RWPE2 (cell line): ENCODE results near the gene CXXC5.

Source experiments
- ATAC-seq: fragments of 200-7000 bp; cut with Tn5 transposase; 3 replicates; pipeline ENCODE4 v1.9.1; 2021; ENCODE audit warnings: low read depth
- DNase-seq: peaks from one replicate; pipeline ENCODE4 v3.0.0-alpha.2; 2020; ENCODE audit warnings: low spot score
- H3K27ac ChIP-seq: fragments of 450-650 bp; 2 replicates; pipeline ENCODE4 v1.5.1; 2017; ENCODE audit warnings: mild to moderate bottlenecking; ENCODE audit not compliant: poor library complexity, severe bottlenecking
- H3K27me3 ChIP-seq: fragments of 250-450 bp; sonication (Bioruptor Pico); 2 replicates; pipeline ENCODE4 v1.5.1; 2021; ENCODE audit warnings: mild to moderate bottlenecking, moderate library complexity; ENCODE audit not compliant: insufficient read depth, poor library complexity, severe bottlenecking
- H3K36me3 ChIP-seq: fragments of 250-450 bp; sonication (Bioruptor Pico); 2 replicates; pipeline ENCODE4 v1.5.1; 2020; ENCODE audit warnings: low read depth, mild to moderate bottlenecking, moderate library complexity
- H3K4me1 ChIP-seq: fragments of 250-450 bp; sonication (Bioruptor Pico); 2 replicates; pipeline ENCODE4 v1.5.1; 2021; ENCODE audit warnings: mild to moderate bottlenecking, moderate library complexity; ENCODE audit not compliant: insufficient read depth, poor library complexity, severe bottlenecking
- H3K4me3 ChIP-seq: fragments of 250-450 bp; sonication (Bioruptor Pico); 2 replicates; pipeline ENCODE4 v1.5.1; 2021; ENCODE audit warnings: mild to moderate bottlenecking, moderate library complexity; ENCODE audit not compliant: severe bottlenecking
- H3K9me3 ChIP-seq: fragments of 250-450 bp; sonication (Bioruptor Pico); 2 replicates; pipeline ENCODE4 v1.5.1; 2021; ENCODE audit warnings: mild to moderate bottlenecking, moderate library complexity; ENCODE audit not compliant: severe bottlenecking
- CTCF ChIP-seq: fragments of 450-650 bp; IDR thresholded peaks from one replicate; pipeline ENCODE4 v1.5.1; 2017; ENCODE audit warnings: mild to moderate bottlenecking, moderate library complexity; ENCODE audit not compliant: poor library complexity, severe bottlenecking

The CXXC5 gene

GRCh38 chr5:139664727-139665351 lies 16.7 kb downstream of the CXXC5 start:
- Histone ChIP-seq H3K27me3 (no peaks in the 10 kb centered on the region), H3K36me3 (no peaks in the 10 kb centered on the region), H3K4me3 (no peak overlapping the region), H3K4me1 (peaks cover 25% of the 10 kb centered on the region), H3K9me3 (no peaks in the 10 kb centered on the region), H3K27ac (no peak overlapping the region)
- no peak for DNase-seq
- ATAC-seq, result no peak
- no peak for TF ChIP-seq CTCF

- ATAC-seq (no peak), DNase-seq (no peak)
- H3K4me3 ChIP-seq, result no peak overlapping the region
- H3K36me3 ChIP-seq, result no peaks in the 10 kb centered on the region
- H3K27ac ChIP-seq, result no peak overlapping the region
- no peaks in the 10 kb centered on the region for H3K9me3 ChIP-seq
- no peaks in the 10 kb centered on the region for H3K27me3 ChIP-seq
- TF ChIP-seq CTCF, result no peak
- H3K4me1 ChIP-seq, result peaks cover 18% of the 10 kb centered on the region
Measured at GRCh38 chr5:139665626-139666025, 17.5 kb downstream of the CXXC5 start.

- ATAC-seq (no peak), DNase-seq (no peak)
- Histone ChIP-seq H3K36me3 (no peaks in the 10 kb centered on the region), H3K9me3 (no peaks in the 10 kb centered on the region), H3K4me3 (no peak overlapping the region), H3K4me1 (peaks cover 21% of the 10 kb centered on the region), H3K27me3 (no peaks in the 10 kb centered on the region), H3K27ac (no peak overlapping the region)
- TF ChIP-seq CTCF, result no peak
Measured at GRCh38 chr5:139666551-139666950, 18.4 kb downstream of the CXXC5 start.

GRCh38 chr5:139667001-139667729 lies 19.0 kb downstream of the CXXC5 start:
- no peaks in the 10 kb centered on the region for H3K27me3 ChIP-seq
- no peaks in the 10 kb centered on the region for H3K9me3 ChIP-seq
- no peak for DNase-seq
- peak overlapping the region; percentile 57 for H3K27ac ChIP-seq
- ATAC-seq, result no peak
- H3K36me3 ChIP-seq, result no peaks in the 10 kb centered on the region
- peaks cover 23% of the 10 kb centered on the region for H3K4me1 ChIP-seq
- no peak overlapping the region for H3K4me3 ChIP-seq
- no peak for TF ChIP-seq CTCF

GRCh38 chr5:139667730-139668063 lies 19.5 kb downstream of the CXXC5 start:
- H3K27ac ChIP-seq, result peak overlapping the region; percentile 57

More at GRCh38 chr5:139667730-139668063, 19.5 kb downstream of the CXXC5 start:
- Histone ChIP-seq H3K4me3 (peak overlapping the region; percentile 30), H3K4me1 (peaks cover 23% of the 10 kb centered on the region), H3K36me3 (no peaks in the 10 kb centered on the region), H3K9me3 (no peaks in the 10 kb centered on the region), H3K27me3 (no peaks in the 10 kb centered on the region)
- TF ChIP-seq CTCF, result no peak
- DNase-seq, result no peak
- peak; percentile 4; the same call in 1 of the 3 replicates for ATAC-seq
